PC-9 (cell line): ENCODE data around the gene SASH1. TPM values are rescaled to one million over a fixed set of nuclear protein-coding genes. Genes with fewer than 3 reads are reported as not detected.

Experiments used
- BruUV-seq: library from RNA; stranded (reverse); fragments of 400-500 nt; replicated peaks from 2 replicates; lab custom pipeline; 2021; lab: Mats Ljungman, UMichigan
- CTCF ChIA-PET: fragments of 300-600 bp; sonication (Branson Sonifier 250); formaldehyde crosslinking; loops from one replicate; lab custom pipeline; 2022; ENCODE audit warnings: antibody characterized with exemption; lab: Charles Lee
- POLR2A ChIA-PET: fragments of 300-600 bp; sonication (Branson Sonifier 250); formaldehyde crosslinking; loops from one replicate; lab custom pipeline; 2022; ENCODE audit warnings: antibody characterized with exemption; ENCODE audit not compliant: unreplicated experiment; lab: Charles Lee
- DNase-seq, 2 experiments: peaks; one replicate each; pipeline versions ENCODE4 v3.0.0 to v3.0.0-alpha.2; 2015 to 2022; ENCODE audit warnings: mixed read lengths in 1 of 2
- H2AFZ ChIP-seq: fragments of 200-600 bp; sonication (generic); 2 replicates; pipeline ENCODE4 v1.8.1; 2017; ENCODE audit warnings: antibody characterized with exemption
- H3F3A ChIP-seq: fragments of 200-600 bp; sonication (generic); 2 replicates; pipeline ENCODE4 v1.8.1; 2017; ENCODE audit warnings: antibody characterized with exemption, mild to moderate bottlenecking, low read depth; ENCODE audit not compliant: insufficient read depth
- H3K27ac ChIP-seq: fragments of 200-600 bp; sonication (generic); 2 replicates; pipeline ENCODE4 v1.6.1; 2016; ENCODE audit warnings: mixed run types
- H3K27me3 ChIP-seq: fragments of 200-600 bp; sonication (generic); 2 replicates; pipeline ENCODE4 v1.6.1; 2016; ENCODE audit warnings: low read depth, mixed run types; ENCODE audit not compliant: insufficient read depth
- H3K36me3 ChIP-seq: fragments of 200-600 bp; sonication (generic); 2 replicates; pipeline ENCODE4 v1.6.1; 2016; ENCODE audit warnings: low read depth, mixed run types
- H3K4me1 ChIP-seq: fragments of 200-600 bp; sonication (generic); replicated peaks from 2 replicates; pipeline ENCODE4 v1.6.1; 2016; ENCODE audit warnings: mixed run types; ENCODE audit not compliant: insufficient read depth
- H3K4me2 ChIP-seq: fragments of 200-600 bp; sonication (generic); 2 replicates; pipeline ENCODE4 v1.6.1; 2017; ENCODE audit warnings: mixed run types
- H3K4me3 ChIP-seq: fragments of 200-600 bp; sonication (generic); 2 replicates; pipeline ENCODE4 v1.6.1; 2016; ENCODE audit warnings: mixed run types
- H3K79me2 ChIP-seq: fragments of 200-600 bp; sonication (generic); 2 replicates; pipeline ENCODE4 v1.6.1; 2017; ENCODE audit warnings: low read depth, mixed run types
- H3K9me2 ChIP-seq: fragments of 200-600 bp; sonication (generic); 2 replicates; pipeline ENCODE4 v1.8.1; 2017; ENCODE audit warnings: mild to moderate bottlenecking; ENCODE audit not compliant: insufficient read depth
- H3K9me3 ChIP-seq: fragments of 200-600 bp; sonication (generic); 2 replicates; pipeline ENCODE4 v1.8.1; 2016; ENCODE audit warnings: low read depth; ENCODE audit not compliant: insufficient read depth
- H4K20me1 ChIP-seq: fragments of 200-600 bp; sonication (generic); 2 replicates; pipeline ENCODE4 v1.8.1; 2017; ENCODE audit not compliant: insufficient read depth
- CTCF ChIP-seq: fragments of 200-600 bp; sonication (generic); conservative IDR thresholded peaks from 2 replicates; pipeline ENCODE4 v1.6.1; 2017; ENCODE audit warnings: mixed run types, antibody characterized with exemption, mild to moderate bottlenecking, moderate library complexity
- EZH2 ChIP-seq: fragments of 200-600 bp; sonication (generic); IDR thresholded peaks from 2 replicates; pipeline ENCODE4 v1.8.0; 2017; ENCODE audit warnings: antibody characterized with exemption, low read depth
- intact Hi-C: fragments of 100-400 bp; cut with micrococcal nuclease; formaldehyde crosslinking; loops from one replicate; pipeline ENCODE4 v1.10.0; 2022; ENCODE audit not compliant: unreplicated experiment
- total RNA-seq: library from RNA; stranded (reverse); gene quantifications from 2 replicates; pipeline ENCODE4 v1.2.3, GENCODE V29; 2021

The SASH1 gene
- total RNA-seq, 1 experiment from 2014 or later, result 32.9 TPM

GRCh38 chr6:148455674-148456558 is 113.3 kb downstream of the SASH1 start:
- no peak overlapping the region for H3K27ac ChIP-seq
- CTCF ChIA-PET, result no interaction called here
- no TSS peak for BruUV-seq

GRCh38 chr6:148457137-148457842 is 114.7 kb downstream of the SASH1 start:
- ChIA-PET CTCF (no interaction called here), POLR2A (no interaction called here)
- Histone ChIP-seq H3K4me1 (no peaks in the 10 kb centered on the region), H2AFZ (no peak overlapping the region), H3K4me3 (no peak overlapping the region), H4K20me1 (no peaks in the 10 kb centered on the region), H3K27me3 (no peaks in the 10 kb centered on the region), H3F3A (no peaks in the 10 kb centered on the region), H3K36me3 (no peaks in the 10 kb centered on the region), H3K27ac (no peak overlapping the region), H3K4me2 (no peak overlapping the region), H3K9me3 (no peaks in the 10 kb centered on the region), H3K79me2 (no peaks in the 10 kb centered on the region), H3K9me2 (no peaks in the 10 kb centered on the region)
- intact Hi-C loops, result no loop called here
- no TSS peak for BruUV-seq
- no peak for DNase-seq
- TF ChIP-seq CTCF (no peak), EZH2 (no peak)

More at GRCh38 chr6:148455674-148456558, 113.3 kb downstream of the SASH1 start:
- TF ChIP-seq EZH2 (no peak), CTCF (no peak)
- Histone ChIP-seq H3K4me2 (no peak overlapping the region), H3K4me3 (no peak overlapping the region), H3K27me3 (no peaks in the 10 kb centered on the region), H3K4me1 (no peaks in the 10 kb centered on the region), H3F3A (no peaks in the 10 kb centered on the region), H3K79me2 (no peaks in the 10 kb centered on the region), H3K36me3 (no peaks in the 10 kb centered on the region), H2AFZ (no peak overlapping the region), H3K9me2 (no peaks in the 10 kb centered on the region), H3K9me3 (no peaks in the 10 kb centered on the region), H4K20me1 (no peaks in the 10 kb centered on the region)
- POLR2A ChIA-PET, result no interaction called here
- intact Hi-C loops, result no loop called here
- no peak for DNase-seq

- Histone ChIP-seq H3K4me2 (no peak overlapping the region), H2AFZ (no peak overlapping the region), H3K4me1 (no peaks in the 10 kb centered on the region), H3K27ac (no peak overlapping the region), H3F3A (no peaks in the 10 kb centered on the region), H3K9me3 (no peaks in the 10 kb centered on the region), H3K27me3 (no peaks in the 10 kb centered on the region), H3K36me3 (no peaks in the 10 kb centered on the region), H3K4me3 (no peak overlapping the region), H3K9me2 (no peaks in the 10 kb centered on the region), H3K79me2 (no peaks in the 10 kb centered on the region), H4K20me1 (no peaks in the 10 kb centered on the region)
- no peak for DNase-seq
- intact Hi-C loops, result no loop called here
- ChIA-PET POLR2A (no interaction called here), CTCF (no interaction called here)
- TF ChIP-seq CTCF (no peak), EZH2 (no peak)
- BruUV-seq, result no TSS peak
These were observed 115.2 kb downstream of the SASH1 start for GRCh38 chr6:148457843-148458159.
